ENCODE data around the gene SMARCD1.

Gene SMARCD1

GRCh38 chr12:50066402-50066801 is 18.7 kb upstream of the SMARCD1 start:
- Histone ChIP-seq H3K79me2 (ENCODE audit: insufficient read depth, low read length) (no peaks in the 10 kb centered on the region), H2AFZ (ENCODE audit: low read length) (peak overlapping the region; percentile 21; the same call in 1 of the 2 replicates), H3K4me3 (ENCODE audit: low read length, poor library complexity, severe bottlenecking) (no peak overlapping the region), H3K36me3 (ENCODE audit: insufficient read depth, low read length) (no peaks in the 10 kb centered on the region), H3K27me3 (ENCODE audit: insufficient read depth, low read length, poor library complexity, severe bottlenecking) (no peaks in the 10 kb centered on the region), H3K4me1 (ENCODE audit: insufficient read depth, low read length, poor library complexity, severe bottlenecking) (peaks cover 43% of the 10 kb centered on the region), H4K20me1 (ENCODE audit: insufficient read depth, low read length, poor library complexity, severe bottlenecking) (no peaks in the 10 kb centered on the region), H3K9ac (ENCODE audit: low read depth, low read length, poor library complexity, severe bottlenecking) (peak overlapping the region; percentile 20), H3K9me2 (replicated peaks; ENCODE audit: low read depth, low read length) (no peaks in the 10 kb centered on the region), H3K4me2 (ENCODE audit: low read depth, low read length, poor library complexity, severe bottlenecking) (peak overlapping the region; percentile 19), H3K9me3 (ENCODE audit: insufficient read depth, low read depth, low read length) (no peaks in the 10 kb centered on the region), H3F3A (ENCODE audit: low read depth) (no peaks in the 10 kb centered on the region)
- no peak for TF ChIP-seq EZH2phosphoT487 (IDR thresholded peaks at IDR 0.05; ENCODE audit: borderline replicate concordance)
- TF ChIP-seq CTCF (conservative IDR thresholded peaks at IDR 0.05; ENCODE audit: low read length) = no peak

- no peaks in the 10 kb centered on the region for H3K79me2 ChIP-seq (ENCODE audit: insufficient read depth, low read length)
- H3F3A ChIP-seq (ENCODE audit: low read depth) = no peaks in the 10 kb centered on the region
- TF ChIP-seq EZH2phosphoT487 (IDR thresholded peaks at IDR 0.05; ENCODE audit: borderline replicate concordance) (no peak), CTCF (conservative IDR thresholded peaks at IDR 0.05; ENCODE audit: low read length) (no peak)
- H4K20me1 ChIP-seq (ENCODE audit: insufficient read depth, low read length, poor library complexity, severe bottlenecking) = no peaks in the 10 kb centered on the region
- no peaks in the 10 kb centered on the region for H3K36me3 ChIP-seq (ENCODE audit: insufficient read depth, low read length)
- H3K4me3 ChIP-seq (ENCODE audit: low read length, poor library complexity, severe bottlenecking) = no peak overlapping the region
- no peak overlapping the region for H3K9ac ChIP-seq (ENCODE audit: low read depth, low read length, poor library complexity, severe bottlenecking)
- no peak overlapping the region for H3K4me2 ChIP-seq (ENCODE audit: low read depth, low read length, poor library complexity, severe bottlenecking)
- H3K9me3 ChIP-seq (ENCODE audit: insufficient read depth, low read depth, low read length) = no peaks in the 10 kb centered on the region
- H2AFZ ChIP-seq (ENCODE audit: low read length) = no peak overlapping the region
- no peaks in the 10 kb centered on the region for H3K9me2 ChIP-seq (replicated peaks; ENCODE audit: low read depth, low read length)
- H3K4me1 ChIP-seq (ENCODE audit: insufficient read depth, low read length, poor library complexity, severe bottlenecking) = peaks cover 22% of the 10 kb centered on the region
- H3K27me3 ChIP-seq (ENCODE audit: insufficient read depth, low read length, poor library complexity, severe bottlenecking) = no peaks in the 10 kb centered on the region
Measured at GRCh38 chr12:50069069-50069468, 16.1 kb upstream of the SMARCD1 start.

- Histone ChIP-seq H3K79me2 (ENCODE audit: insufficient read depth, low read length) (no peaks in the 10 kb centered on the region), H4K20me1 (ENCODE audit: insufficient read depth, low read length, poor library complexity, severe bottlenecking) (no peaks in the 10 kb centered on the region), H3K9me3 (ENCODE audit: insufficient read depth, low read depth, low read length) (no peaks in the 10 kb centered on the region), H3F3A (ENCODE audit: low read depth) (no peaks in the 10 kb centered on the region), H3K9me2 (replicated peaks; ENCODE audit: low read depth, low read length) (no peaks in the 10 kb centered on the region), H3K4me2 (ENCODE audit: low read depth, low read length, poor library complexity, severe bottlenecking) (no peak overlapping the region), H3K36me3 (ENCODE audit: insufficient read depth, low read length) (no peaks in the 10 kb centered on the region), H2AFZ (ENCODE audit: low read length) (no peak overlapping the region), H3K4me1 (ENCODE audit: insufficient read depth, low read length, poor library complexity, severe bottlenecking) (peaks cover 22% of the 10 kb centered on the region), H3K27me3 (ENCODE audit: insufficient read depth, low read length, poor library complexity, severe bottlenecking) (no peaks in the 10 kb centered on the region), H3K4me3 (ENCODE audit: low read length, poor library complexity, severe bottlenecking) (no peak overlapping the region), H3K9ac (ENCODE audit: low read depth, low read length, poor library complexity, severe bottlenecking) (no peak overlapping the region)
- no peak for TF ChIP-seq EZH2phosphoT487 (IDR thresholded peaks at IDR 0.05; ENCODE audit: borderline replicate concordance)
- no peak for TF ChIP-seq CTCF (conservative IDR thresholded peaks at IDR 0.05; ENCODE audit: low read length)
Measured at GRCh38 chr12:50069539-50069938, 15.6 kb upstream of the SMARCD1 start.
